ENCODE measurements around the gene SLC25A33. TPM values are rescaled to one million over a fixed set of nuclear protein-coding genes. Genes with fewer than 3 reads are reported as not detected.
A peak's percentile ranks its signal among the peaks of the same experiment; 100 is the strongest.

SLC25A33 gene
- total RNA-seq, 1 donor from 2014 or later = 20.8 TPM

GRCh38 chr1:9520411-9520810 is 18.9 kb upstream of the SLC25A33 start:
- Histone ChIP-seq H3F3A (ENCODE audit: low read depth) (no peaks in the 10 kb centered on the region), H3K4me3 (no peak overlapping the region), H4K20me1 (ENCODE audit: low read depth) (no peaks in the 10 kb centered on the region), H3K27me3 (no peaks in the 10 kb centered on the region), H3K9ac (no peak overlapping the region), H3K36me3 (no peaks in the 10 kb centered on the region), H3K4me1 (peaks cover 4% of the 10 kb centered on the region), H3K27ac (no peak overlapping the region), H3K4me2 (no peak overlapping the region), H2AFZ (replicated peaks) (peak overlapping the region; percentile 26), H3K79me2 (ENCODE audit: low read depth) (no peaks in the 10 kb centered on the region), H3K9me3 (ENCODE audit: low read depth) (no peaks in the 10 kb centered on the region)
- TF ChIP-seq EZH2phosphoT487 (IDR thresholded peaks at IDR 0.05) (no peak), CTCF (IDR thresholded peaks at IDR 0.05) (no peak), EZH2 (IDR thresholded peaks at IDR 0.05) (no peak)
- Mint-ChIP-seq H3K4me1 (peaks cover 3% of the 10 kb centered on the region), H3K27ac (no peak overlapping the region), H3K36me3 (no peaks in the 10 kb centered on the region), H3K4me3 (no peak overlapping the region), H3K27me3 (ENCODE audit: insufficient read depth, low read depth) (peaks cover 8% of the 10 kb centered on the region), H3K9me3 (no peaks in the 10 kb centered on the region)
- DNase-seq (ENCODE audit: low spot score) = no peak

DNA sequence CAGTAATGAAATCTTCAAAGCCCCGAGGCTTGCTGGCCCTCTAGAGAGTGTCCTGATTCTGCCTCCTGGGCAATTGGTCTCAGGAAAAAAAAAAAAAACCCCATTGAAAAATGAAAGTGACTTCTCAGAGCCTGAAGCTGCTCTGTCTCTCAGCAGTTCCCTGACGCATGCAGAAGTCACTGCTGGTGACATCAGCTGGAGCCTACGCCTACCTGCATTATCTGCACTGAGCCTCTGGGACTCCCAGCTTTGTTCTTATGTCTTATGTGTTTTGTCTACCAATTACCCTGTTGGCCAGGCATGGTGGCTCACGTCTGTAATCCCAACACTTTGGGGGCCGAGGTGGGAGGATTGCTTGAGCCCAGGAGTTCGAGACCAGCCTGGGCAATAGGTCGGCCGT is 10.1 kb upstream of the SLC25A33 start:
- Histone ChIP-seq H3K36me3 (no peaks in the 10 kb centered on the region), H3F3A (ENCODE audit: low read depth) (peaks cover 24% of the 10 kb centered on the region), H3K79me2 (ENCODE audit: low read depth) (no peaks in the 10 kb centered on the region), H3K4me2 (no peak overlapping the region), H3K27ac (no peak overlapping the region), H3K27me3 (no peaks in the 10 kb centered on the region), H4K20me1 (ENCODE audit: low read depth) (no peaks in the 10 kb centered on the region), H3K9me3 (ENCODE audit: low read depth) (no peaks in the 10 kb centered on the region), H3K4me1 (peaks cover 29% of the 10 kb centered on the region), H3K4me3 (no peak overlapping the region), H3K9ac (no peak overlapping the region), H2AFZ (replicated peaks) (no peak overlapping the region)
- no peaks in the 10 kb centered on the region for H3K9me3 Mint-ChIP-seq
- no peaks in the 10 kb centered on the region for H3K36me3 Mint-ChIP-seq
- TF ChIP-seq EZH2phosphoT487 (IDR thresholded peaks at IDR 0.05) (no peak), EZH2 (IDR thresholded peaks at IDR 0.05) (no peak), CTCF (IDR thresholded peaks at IDR 0.05) (no peak)
- no peak overlapping the region for H3K4me3 Mint-ChIP-seq
- H3K27ac Mint-ChIP-seq = no peak overlapping the region
- no peak for DNase-seq (ENCODE audit: low spot score)
- H3K4me1 Mint-ChIP-seq = peaks cover 23% of the 10 kb centered on the region
- no peaks in the 10 kb centered on the region for H3K27me3 Mint-ChIP-seq (ENCODE audit: insufficient read depth, low read depth)

DNA sequence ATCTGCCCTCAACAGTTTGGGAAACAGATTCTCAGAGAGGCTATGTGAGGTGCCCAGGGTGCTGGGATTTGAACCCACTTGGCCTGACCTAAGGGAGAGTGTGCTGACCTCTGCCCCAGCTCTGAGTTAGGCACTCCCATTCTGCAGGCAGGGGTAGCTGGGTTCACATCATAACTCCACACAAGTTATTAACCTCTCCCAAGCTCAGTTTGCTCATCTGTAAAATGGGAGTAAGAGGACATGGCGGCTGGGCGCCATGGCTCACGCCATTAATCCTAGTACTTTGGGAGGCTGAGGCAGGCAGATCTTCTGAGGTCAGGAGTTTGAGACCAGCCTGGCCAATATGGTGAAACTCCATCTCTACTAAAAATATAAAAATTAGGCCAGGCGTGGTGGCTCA is 8.9 kb upstream of the SLC25A33 start:
- TF ChIP-seq EZH2 (IDR thresholded peaks at IDR 0.05) = no peak
- TF ChIP-seq CTCF (IDR thresholded peaks at IDR 0.05) = no peak
- TF ChIP-seq EZH2phosphoT487 (IDR thresholded peaks at IDR 0.05) = no peak
- Mint-ChIP-seq H3K27ac (no peak overlapping the region), H3K36me3 (no peaks in the 10 kb centered on the region)

More for the DNA sequence above, 8.9 kb upstream of the SLC25A33 start:
- Histone ChIP-seq H3K27ac (no peak overlapping the region), H3K9me3 (ENCODE audit: low read depth) (no peaks in the 10 kb centered on the region), H3F3A (ENCODE audit: low read depth) (peaks cover 24% of the 10 kb centered on the region), H3K9ac (no peak overlapping the region), H3K79me2 (ENCODE audit: low read depth) (no peaks in the 10 kb centered on the region), H4K20me1 (ENCODE audit: low read depth) (no peaks in the 10 kb centered on the region), H2AFZ (replicated peaks) (no peak overlapping the region), H3K4me2 (no peak overlapping the region), H3K36me3 (no peaks in the 10 kb centered on the region), H3K4me1 (peaks cover 29% of the 10 kb centered on the region), H3K4me3 (no peak overlapping the region), H3K27me3 (no peaks in the 10 kb centered on the region)
- H3K9me3 Mint-ChIP-seq = peaks cover 2% of the 10 kb centered on the region
- DNase-seq (ENCODE audit: low spot score) = no peak
- no peaks in the 10 kb centered on the region for H3K27me3 Mint-ChIP-seq (ENCODE audit: insufficient read depth, low read depth)
- peaks cover 23% of the 10 kb centered on the region for H3K4me1 Mint-ChIP-seq
- no peak overlapping the region for H3K4me3 Mint-ChIP-seq

All from neural progenitor cell (in vitro differentiated cells).